ENCODE data around the gene CFAP43. TPM values are rescaled to one million over a fixed set of nuclear protein-coding genes. Genes with fewer than 3 reads are reported as not detected.
"Not testable (repeated sequence)": the region's sequence is repeated elsewhere in the genome, so short reads cannot be mapped to it uniquely, and the experiment has no call there.

The CFAP43 gene
- total RNA-seq, 1 donor from 2014 or later, result not detected

GRCh38 chr10:104202231-104202630 lies 29.9 kb downstream of the CFAP43 start:
- H3K27me3 Mint-ChIP-seq (ENCODE audit: insufficient read depth), result peaks cover 29% of the 10 kb centered on the region
- intact Hi-C loops (cut with micrococcal nuclease), result loop anchor here (10.0 kb wide), 1 partner anchor 157 kb away; no protein-coding TSS in a partner anchor
- no peaks in the 10 kb centered on the region for H3K4me1 Mint-ChIP-seq (ENCODE audit: low read depth)
- no peak overlapping the region for H3K27ac Mint-ChIP-seq
- no peak overlapping the region for H3K4me3 Mint-ChIP-seq
- H3K36me3 Mint-ChIP-seq (ENCODE audit: low read depth), result no peaks in the 10 kb centered on the region
- no peaks in the 10 kb centered on the region for H3K9me3 Mint-ChIP-seq
- DNase-seq (ENCODE audit: low spot score), result no peak

GRCh38 chr10:104201636-104202035 lies 30.5 kb downstream of the CFAP43 start:
- no peaks in the 10 kb centered on the region for H3K9me3 Mint-ChIP-seq
- intact Hi-C loops (cut with micrococcal nuclease), result loop anchor here (10.0 kb wide), 1 partner anchor 157 kb away; no protein-coding TSS in a partner anchor
- H3K27ac Mint-ChIP-seq, result no peak overlapping the region
- H3K4me3 Mint-ChIP-seq, result no peak overlapping the region
- H3K4me1 Mint-ChIP-seq (ENCODE audit: low read depth), result no peaks in the 10 kb centered on the region
- H3K27me3 Mint-ChIP-seq (ENCODE audit: insufficient read depth), result peaks cover 30% of the 10 kb centered on the region
- DNase-seq (ENCODE audit: low spot score), result no peak
- no peaks in the 10 kb centered on the region for H3K36me3 Mint-ChIP-seq (ENCODE audit: low read depth)

- no peaks in the 10 kb centered on the region for H3K9me3 Mint-ChIP-seq
- no peak overlapping the region for H3K27ac Mint-ChIP-seq
- H3K27me3 Mint-ChIP-seq (ENCODE audit: insufficient read depth), result peaks cover 32% of the 10 kb centered on the region
- no peaks in the 10 kb centered on the region for H3K4me1 Mint-ChIP-seq (ENCODE audit: low read depth)
- H3K36me3 Mint-ChIP-seq (ENCODE audit: low read depth), result no peaks in the 10 kb centered on the region
- no peak overlapping the region for H3K4me3 Mint-ChIP-seq
- DNase-seq (ENCODE audit: low spot score), result no peak
- intact Hi-C loops (cut with micrococcal nuclease), result no loop called here
These were observed 32.6 kb downstream of the CFAP43 start for GRCh38 chr10:104199567-104199966.

- Mint-ChIP-seq H3K4me3 (no peak overlapping the region), H3K9me3 (no peaks in the 10 kb centered on the region), H3K36me3 (ENCODE audit: low read depth) (no peaks in the 10 kb centered on the region), H3K27me3 (ENCODE audit: insufficient read depth) (peaks cover 31% of the 10 kb centered on the region), H3K4me1 (ENCODE audit: low read depth) (no peaks in the 10 kb centered on the region), H3K27ac (no peak overlapping the region)
- intact Hi-C loops (cut with micrococcal nuclease), result no loop called here
- DNase-seq (ENCODE audit: low spot score), result no peak
These were observed 34.8 kb downstream of the CFAP43 start for GRCh38 chr10:104197364-104197763.

DNA sequence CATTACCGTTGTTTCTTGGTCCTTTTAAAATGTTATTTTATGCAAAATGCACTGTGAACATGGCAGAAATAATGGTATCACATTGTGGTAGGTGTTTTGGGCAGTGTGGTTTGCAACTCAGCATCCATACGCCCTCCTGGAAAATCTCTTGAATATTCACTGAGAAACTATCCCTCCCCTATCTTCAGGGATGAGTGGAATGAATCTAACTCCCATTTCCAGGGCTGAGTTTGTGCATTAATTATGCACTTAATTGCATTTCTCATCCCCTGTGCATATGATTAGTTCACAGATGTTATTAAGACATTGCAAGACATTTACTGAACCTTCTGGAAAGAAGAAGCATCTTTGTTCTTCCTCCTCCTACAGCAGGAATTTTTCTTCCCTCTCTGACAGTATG lies 36.5 kb downstream of the CFAP43 start:
- H3K36me3 Mint-ChIP-seq (ENCODE audit: low read depth), result no peaks in the 10 kb centered on the region
- H3K27ac Mint-ChIP-seq, result no peak overlapping the region
- no peaks in the 10 kb centered on the region for H3K9me3 Mint-ChIP-seq
- DNase-seq (ENCODE audit: low spot score), result no peak
- H3K4me3 Mint-ChIP-seq, result no peak overlapping the region
- H3K4me1 Mint-ChIP-seq (ENCODE audit: low read depth), result no peaks in the 10 kb centered on the region
- intact Hi-C loops (cut with micrococcal nuclease), result no loop called here
- peaks cover 24% of the 10 kb centered on the region for H3K27me3 Mint-ChIP-seq (ENCODE audit: insufficient read depth)

GRCh38 chr10:104193787-104194186 lies 38.4 kb downstream of the CFAP43 start:
- Mint-ChIP-seq H3K4me3 (no peak overlapping the region), H3K27me3 (ENCODE audit: insufficient read depth) (peaks cover 24% of the 10 kb centered on the region), H3K27ac (no peak overlapping the region), H3K9me3 (no peaks in the 10 kb centered on the region), H3K4me1 (ENCODE audit: low read depth) (no peaks in the 10 kb centered on the region), H3K36me3 (ENCODE audit: low read depth) (no peaks in the 10 kb centered on the region)
- intact Hi-C loops (cut with micrococcal nuclease), result no loop called here
- no peak for DNase-seq (ENCODE audit: low spot score)

- Mint-ChIP-seq H3K4me3 (no peak overlapping the region), H3K27ac (no peak overlapping the region), H3K36me3 (ENCODE audit: low read depth) (no peaks in the 10 kb centered on the region), H3K4me1 (ENCODE audit: low read depth) (no peaks in the 10 kb centered on the region), H3K27me3 (ENCODE audit: insufficient read depth) (peaks cover 13% of the 10 kb centered on the region), H3K9me3 (no peaks in the 10 kb centered on the region)
- no peak for DNase-seq (ENCODE audit: low spot score)
- intact Hi-C loops (cut with micrococcal nuclease), result no loop called here
These were observed 41.5 kb downstream of the CFAP43 start for GRCh38 chr10:104190695-104191094.

GRCh38 chr10:104183682-104184081 lies 48.5 kb downstream of the CFAP43 start:
- intact Hi-C loops (cut with micrococcal nuclease), result no loop called here
- DNase-seq (ENCODE audit: low spot score), result no peak
- no peak overlapping the region for H3K27ac Mint-ChIP-seq
- H3K4me1 Mint-ChIP-seq (ENCODE audit: low read depth), result no peaks in the 10 kb centered on the region
- peaks cover 7% of the 10 kb centered on the region for H3K27me3 Mint-ChIP-seq (ENCODE audit: insufficient read depth)
- H3K4me3 Mint-ChIP-seq, result no peak overlapping the region
- no peaks in the 10 kb centered on the region for H3K9me3 Mint-ChIP-seq
- no peaks in the 10 kb centered on the region for H3K36me3 Mint-ChIP-seq (ENCODE audit: low read depth)

GRCh38 chr10:104174136-104174535 lies 58.0 kb downstream of the CFAP43 start:
- H3K27ac Mint-ChIP-seq; H3K4me3 Mint-ChIP-seq; intact Hi-C loops (cut with micrococcal nuclease); DNase-seq (ENCODE audit: low spot score); H3K4me1 Mint-ChIP-seq (ENCODE audit: low read depth); H3K36me3 Mint-ChIP-seq (ENCODE audit: low read depth): not testable (repeated sequence)
- Mint-ChIP-seq H3K27me3 (ENCODE audit: insufficient read depth) (peaks cover 24% of the 10 kb centered on the region), H3K9me3 (peaks cover 15% of the 10 kb centered on the region)

- DNase-seq (ENCODE audit: low spot score), result no peak
- H3K4me3 Mint-ChIP-seq, result no peak overlapping the region
- peaks cover 29% of the 10 kb centered on the region for H3K27me3 Mint-ChIP-seq (ENCODE audit: insufficient read depth)
- H3K27ac Mint-ChIP-seq, result no peak overlapping the region
- intact Hi-C loops (cut with micrococcal nuclease), result no loop called here
- H3K36me3 Mint-ChIP-seq (ENCODE audit: low read depth), result no peaks in the 10 kb centered on the region
- H3K9me3 Mint-ChIP-seq, result peaks cover 15% of the 10 kb centered on the region
- peaks cover 6% of the 10 kb centered on the region for H3K4me1 Mint-ChIP-seq (ENCODE audit: low read depth)
These were observed 61.4 kb downstream of the CFAP43 start for GRCh38 chr10:104170610-104171254.

DNA sequence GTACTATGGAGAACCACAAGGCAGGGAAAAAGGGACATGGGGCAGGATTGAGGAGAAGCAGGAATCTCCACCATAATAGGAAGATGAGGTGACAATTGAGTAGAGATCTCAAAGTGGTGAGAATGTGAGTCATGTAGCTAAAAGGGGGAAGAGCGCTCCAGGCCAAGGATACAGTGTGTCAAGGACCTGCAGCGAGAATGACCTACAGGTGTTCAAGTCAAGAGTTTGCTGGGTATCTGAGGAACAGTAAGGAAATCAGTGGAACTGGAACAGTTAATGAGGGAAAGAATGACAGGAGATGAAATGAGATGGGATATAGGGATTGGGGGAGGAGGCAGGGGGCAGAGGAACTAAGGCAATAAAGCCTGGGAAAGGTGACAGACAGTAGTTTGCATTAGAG lies 76.6 kb downstream of the CFAP43 start:
- Mint-ChIP-seq H3K4me3 (no peak overlapping the region), H3K4me1 (ENCODE audit: low read depth) (no peaks in the 10 kb centered on the region), H3K27ac (no peak overlapping the region), H3K36me3 (ENCODE audit: low read depth) (peaks cover 2% of the 10 kb centered on the region), H3K27me3 (ENCODE audit: insufficient read depth) (peaks cover 23% of the 10 kb centered on the region), H3K9me3 (peaks cover 18% of the 10 kb centered on the region)
- DNase-seq (ENCODE audit: low spot score), result no peak
- intact Hi-C loops (cut with micrococcal nuclease), result no loop called here

- peaks cover 24% of the 10 kb centered on the region for H3K27me3 Mint-ChIP-seq (ENCODE audit: insufficient read depth)
- DNase-seq (ENCODE audit: low spot score), result no peak
- no peak overlapping the region for H3K27ac Mint-ChIP-seq
- peaks cover 2% of the 10 kb centered on the region for H3K36me3 Mint-ChIP-seq (ENCODE audit: low read depth)
- no peaks in the 10 kb centered on the region for H3K4me1 Mint-ChIP-seq (ENCODE audit: low read depth)
- H3K9me3 Mint-ChIP-seq, result peaks cover 24% of the 10 kb centered on the region
- intact Hi-C loops (cut with micrococcal nuclease), result no loop called here
- no peak overlapping the region for H3K4me3 Mint-ChIP-seq
These were observed 80.4 kb downstream of the CFAP43 start for GRCh38 chr10:104151737-104152136.

DNA sequence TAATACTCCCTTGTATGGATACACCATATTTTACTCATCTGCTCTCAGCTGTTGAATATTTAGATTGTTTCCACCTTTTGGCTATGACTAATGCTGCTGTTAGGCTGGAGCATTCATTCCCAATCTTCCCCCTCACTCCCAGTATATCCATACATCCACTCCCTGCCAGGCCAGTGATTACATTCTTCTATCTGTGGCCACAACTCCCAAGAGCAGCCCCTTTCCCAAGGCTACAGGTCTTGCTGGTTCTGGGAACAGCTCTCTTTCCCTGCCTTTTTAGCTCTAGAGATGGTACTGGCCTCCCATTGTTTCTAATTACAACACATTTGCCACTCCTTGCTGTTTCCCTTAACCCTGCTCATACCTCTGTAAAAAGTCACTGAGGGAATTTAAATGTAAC lies 82.0 kb downstream of the CFAP43 start:
- no peak for DNase-seq (ENCODE audit: low spot score)
- no peak overlapping the region for H3K4me3 Mint-ChIP-seq
- H3K36me3 Mint-ChIP-seq (ENCODE audit: low read depth), result peaks cover 2% of the 10 kb centered on the region
- intact Hi-C loops (cut with micrococcal nuclease), result no loop called here
- peaks cover 24% of the 10 kb centered on the region for H3K9me3 Mint-ChIP-seq
- no peak overlapping the region for H3K27ac Mint-ChIP-seq
- H3K27me3 Mint-ChIP-seq (ENCODE audit: insufficient read depth), result peaks cover 35% of the 10 kb centered on the region
- no peaks in the 10 kb centered on the region for H3K4me1 Mint-ChIP-seq (ENCODE audit: low read depth)

- Mint-ChIP-seq H3K27ac (no peak overlapping the region), H3K4me1 (ENCODE audit: low read depth) (no peaks in the 10 kb centered on the region), H3K9me3 (peaks cover 17% of the 10 kb centered on the region), H3K4me3 (no peak overlapping the region), H3K27me3 (ENCODE audit: insufficient read depth) (peaks cover 36% of the 10 kb centered on the region), H3K36me3 (ENCODE audit: low read depth) (no peaks in the 10 kb centered on the region)
- DNase-seq (ENCODE audit: low spot score), result no peak
- intact Hi-C loops (cut with micrococcal nuclease), result no loop called here
These were observed 85.3 kb downstream of the CFAP43 start for GRCh38 chr10:104146882-104147281.
